NB4 (cell line): ENCODE results near the gene SELENOM.

Experiments
- CTCF ChIP-seq: IDR thresholded peaks from one replicate; pipeline ENCODE4 v1.5.1; 2012; ENCODE audit warnings: low read depth, low read length
- MAX ChIP-seq: IDR thresholded peaks from 2 replicates; pipeline ENCODE4 v1.6.1; 2011; ENCODE audit warnings: low read depth, low read length
- MYC ChIP-seq: IDR thresholded peaks from 2 replicates; pipeline ENCODE4 v1.6.1; 2011; ENCODE audit warnings: low read depth, low read length
- POLR2A ChIP-seq: IDR thresholded peaks from 2 replicates; pipeline ENCODE4 v1.6.1; 2011; ENCODE audit warnings: mild to moderate bottlenecking; ENCODE audit not compliant: insufficient read length; ENCODE audit errors: extremely low read depth

- TF ChIP-seq CTCF: no peak
- no peak for TF ChIP-seq MAX
- TF ChIP-seq POLR2A: no peak
- no peak for TF ChIP-seq MYC
Observed at GRCh38 chr22:31143537-31143936, 36.2 kb upstream of the SELENOM start.
